Activated CD8-positive, alpha-beta memory T cell treated with anti-CD3 and anti-CD28 coated beads for 4 hours (primary cell): ENCODE results near the gene ADCY1.
"Not testable (repeated sequence)": the region's sequence is repeated elsewhere in the genome, so short reads cannot be mapped to it uniquely, and the experiment has no call there.

Source experiments
- DNase-seq, 2 donors: peaks; one replicate each; pipeline ENCODE4 v3.0.0-alpha.2; 2020; ENCODE audit warnings: low read depth in 2 of 2

Gene ADCY1

GRCh38 chr7:45573661-45574415 is at the start of gene ADCY1:
Gene ADCY1 (plus strand): TSS chr7:45574368. CDS start chr7:45574544, 176 bp downstream.
- no peak for DNase-seq

DNA sequence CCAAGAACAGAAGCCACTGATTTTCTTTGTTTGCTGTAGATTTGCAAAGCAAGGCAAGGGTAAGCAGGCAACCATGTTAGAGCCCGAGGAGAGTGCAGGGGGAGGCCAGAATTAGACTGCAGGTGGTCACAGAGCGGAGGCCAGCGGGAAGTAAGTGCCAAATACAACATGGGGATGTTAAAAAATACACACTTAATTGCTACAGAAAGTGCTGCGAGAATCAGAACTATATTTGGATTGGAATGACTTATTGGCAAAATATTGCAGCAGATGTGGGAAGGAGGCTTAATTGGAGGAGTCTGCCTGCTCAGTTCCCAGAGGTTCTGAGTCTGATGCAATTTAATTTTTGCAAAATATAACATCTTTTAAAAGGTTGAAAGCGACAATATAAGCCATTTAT is 49.7 kb upstream of the ADCY1 start:
- DNase-seq: no peak

DNA sequence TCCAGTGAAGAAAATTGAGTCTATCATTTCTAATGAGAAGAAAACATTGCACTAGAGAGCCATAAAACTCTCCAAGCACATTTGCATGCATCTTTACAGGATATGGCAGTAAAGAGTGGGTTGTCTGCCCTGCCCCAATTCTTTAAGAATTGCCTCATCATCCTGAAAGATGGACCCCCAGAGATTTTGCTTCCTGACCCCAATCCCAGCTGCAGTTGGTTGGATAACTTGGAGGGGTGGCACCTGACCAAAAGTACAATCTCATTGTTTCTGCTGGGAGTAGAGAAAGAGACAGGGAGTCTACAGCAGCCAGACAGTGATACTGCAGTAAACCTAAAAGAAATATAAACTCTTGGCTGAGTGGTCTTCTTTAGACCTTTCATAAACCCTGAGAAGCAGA is 49.1 kb upstream of the ADCY1 start:
- no peak for DNase-seq

- no peak for DNase-seq
Measured at GRCh38 chr7:45543473-45543872, 30.7 kb upstream of the ADCY1 start.

DNA sequence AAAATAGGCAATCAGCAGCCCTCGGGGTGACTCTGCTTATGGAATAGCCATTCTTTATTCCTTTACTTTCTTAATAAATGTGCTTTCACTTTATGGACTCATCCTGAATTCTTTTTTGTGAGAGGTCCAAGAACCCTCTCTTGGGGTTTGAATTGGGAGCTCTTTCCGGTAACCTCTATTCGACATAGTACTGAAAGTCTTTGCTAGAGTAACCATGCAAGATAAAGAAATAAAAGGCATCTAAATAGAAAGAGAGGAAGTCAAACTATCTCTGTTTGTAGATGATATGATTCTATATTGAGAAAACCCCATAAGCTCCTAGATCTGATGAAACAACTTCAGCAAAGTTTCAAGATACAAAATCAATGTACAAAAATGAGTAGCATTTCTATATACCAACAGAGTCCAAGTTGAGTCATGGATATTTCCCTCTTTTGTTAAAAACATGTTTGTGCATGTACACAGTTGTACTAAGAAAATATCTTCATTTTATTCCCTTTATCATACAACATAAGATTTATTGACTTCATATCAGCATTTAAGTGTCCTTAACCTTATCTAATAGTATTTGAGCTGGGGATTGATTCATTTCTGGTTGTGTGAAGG is 29.0 kb upstream of the ADCY1 start:
- DNase-seq: not testable (repeated sequence)

DNA sequence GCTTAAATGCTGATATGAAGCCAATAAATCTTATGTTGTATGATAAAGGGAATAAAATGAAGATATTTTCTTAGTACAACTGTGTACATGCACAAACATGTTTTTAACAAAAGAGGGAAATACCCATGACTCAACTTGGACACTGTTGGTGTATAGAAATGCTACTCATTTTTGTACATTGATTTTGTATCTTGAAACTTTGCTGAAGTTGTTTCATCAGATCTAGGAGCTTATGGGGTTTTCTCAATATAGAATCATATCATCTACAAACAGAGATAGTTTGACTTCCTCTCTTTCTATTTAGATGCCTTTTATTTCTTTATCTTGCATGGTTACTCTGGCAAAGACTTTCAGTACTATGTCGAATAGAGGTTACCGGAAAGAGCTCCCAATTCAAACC is 25.3 kb upstream of the ADCY1 start:
- not testable (repeated sequence) for DNase-seq

DNA sequence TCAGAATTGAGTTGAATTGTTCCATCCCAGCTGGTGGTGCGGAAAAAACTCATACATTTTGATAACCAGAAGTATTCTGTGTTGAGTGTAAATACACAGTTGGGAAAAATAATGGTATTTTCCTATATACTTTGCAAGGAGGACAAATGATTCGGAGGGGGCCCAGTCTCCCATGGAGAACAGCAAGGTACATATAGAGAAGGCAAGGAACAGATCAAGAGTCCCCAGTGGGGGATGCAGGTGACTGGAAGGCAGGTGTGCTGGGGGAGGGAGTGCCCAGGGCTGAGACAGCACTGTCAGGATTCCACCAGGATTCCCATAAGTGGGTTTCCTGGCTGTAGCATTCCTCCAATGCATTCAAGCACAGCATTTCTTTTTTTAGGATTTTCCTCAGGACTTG is 10.8 kb upstream of the ADCY1 start:
- DNase-seq: no peak

DNA sequence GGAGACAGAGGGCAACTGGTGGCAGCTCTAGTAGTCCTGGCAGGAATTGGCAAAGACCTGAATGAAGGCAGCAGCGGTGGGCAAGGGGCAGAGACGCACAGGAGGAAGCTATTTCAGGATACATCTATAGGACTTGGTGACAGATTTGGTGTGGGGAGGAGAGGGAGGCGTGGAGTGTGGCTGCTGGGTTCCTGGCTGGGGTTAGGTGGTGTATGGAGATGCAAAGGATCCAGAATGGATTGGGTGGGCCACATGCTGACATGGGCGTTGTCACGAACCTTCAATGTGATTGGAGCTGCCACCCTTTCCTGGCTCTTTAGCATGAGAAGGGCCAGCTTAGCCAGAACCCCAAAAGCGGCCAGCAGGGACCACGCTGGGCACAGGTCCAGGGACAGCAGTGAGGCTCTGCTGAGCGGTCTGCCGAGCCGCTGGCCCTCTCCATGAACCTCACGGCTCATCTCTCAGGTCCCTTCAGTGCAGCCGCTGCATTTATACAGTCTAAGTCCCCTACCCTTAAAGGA is 10.2 kb upstream of the ADCY1 start:
- no peak for DNase-seq

GRCh38 chr7:45564485-45564884 is 9.7 kb upstream of the ADCY1 start:
- no peak for DNase-seq

GRCh38 chr7:45564886-45565455 is 9.2 kb upstream of the ADCY1 start:
- DNase-seq: no peak

GRCh38 chr7:45566386-45566785 is 7.8 kb upstream of the ADCY1 start:
- no peak for DNase-seq

DNA sequence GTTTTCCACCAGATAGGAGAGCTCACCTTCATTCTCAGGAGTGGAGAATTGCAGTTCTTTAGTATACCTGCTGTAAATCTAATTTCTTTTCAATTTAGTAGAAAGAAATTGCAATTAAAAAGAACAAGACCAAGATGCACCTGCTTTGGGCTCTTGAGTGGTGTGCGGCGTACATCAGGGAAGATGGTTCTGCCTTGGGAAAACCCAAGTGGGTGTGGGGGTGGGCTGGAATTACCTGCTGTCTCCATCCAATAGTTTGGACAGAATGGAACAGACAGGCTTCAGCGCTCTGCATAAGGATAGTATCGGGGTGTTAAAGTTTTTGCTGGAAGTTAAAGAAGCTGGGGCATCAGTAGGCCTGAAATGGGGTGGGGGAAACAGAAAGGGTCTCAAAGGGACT is 7.2 kb upstream of the ADCY1 start:
- no peak for DNase-seq

GRCh38 chr7:45567713-45568112 is 6.5 kb upstream of the ADCY1 start:
- DNase-seq: no peak

DNA sequence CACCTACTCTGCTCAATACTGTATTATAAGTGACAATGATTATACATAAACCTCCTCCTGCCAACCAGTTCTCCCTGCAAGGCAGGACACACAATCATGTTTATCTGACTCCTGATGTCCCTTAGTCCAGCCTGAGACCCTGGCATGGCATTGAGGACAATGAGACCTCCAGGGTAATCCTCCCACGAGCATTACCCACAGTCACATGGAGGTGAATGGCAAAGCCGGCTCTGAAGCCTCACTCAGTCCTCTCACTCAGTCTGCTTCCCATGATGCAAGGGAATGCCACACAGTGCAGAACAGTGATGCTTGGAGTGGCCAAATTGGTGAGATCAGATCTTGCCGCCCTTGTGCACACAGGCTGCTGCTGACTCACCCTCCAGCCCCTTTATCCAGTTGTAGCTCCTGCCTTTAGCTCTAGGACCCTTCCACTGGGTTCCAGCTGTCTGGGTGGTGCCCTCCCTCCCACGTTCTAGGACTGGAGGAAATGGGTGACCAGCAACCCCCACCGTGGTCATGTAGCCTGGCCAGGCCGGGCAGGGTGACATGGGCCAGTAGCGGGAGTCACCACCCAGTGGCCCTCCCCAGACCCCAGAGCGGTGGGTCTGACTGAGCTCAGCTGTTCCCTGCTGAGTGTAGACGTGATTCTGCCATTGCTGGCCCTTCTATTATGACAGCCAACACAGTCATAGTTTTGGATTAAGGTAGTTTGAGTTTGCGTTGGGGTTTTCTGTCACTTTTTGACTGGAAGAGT is 5.5 kb upstream of the ADCY1 start:
- no peak for DNase-seq

- DNase-seq: no peak
Measured at GRCh38 chr7:45569290-45569685, 4.9 kb upstream of the ADCY1 start.

DNA sequence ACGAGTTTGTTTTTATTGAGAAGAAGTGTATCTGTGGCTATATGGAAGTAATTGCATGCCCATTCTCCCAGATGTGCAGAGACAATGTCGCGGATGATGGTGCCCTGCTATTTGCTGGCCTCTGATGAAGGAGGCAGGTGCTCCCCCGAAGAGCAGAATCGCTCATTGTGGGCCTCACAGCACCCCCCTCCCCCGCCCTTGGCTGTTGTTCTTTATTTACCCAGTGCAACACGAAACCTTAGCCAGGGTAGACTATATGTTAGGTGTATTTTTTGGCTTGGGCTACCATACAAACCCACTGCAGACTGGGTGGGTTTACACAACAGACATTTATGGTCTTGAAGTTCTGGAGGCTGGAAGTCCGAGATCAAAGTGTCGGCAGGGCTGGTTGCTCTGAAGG is 3.4 kb upstream of the ADCY1 start:
- no peak for DNase-seq

DNA sequence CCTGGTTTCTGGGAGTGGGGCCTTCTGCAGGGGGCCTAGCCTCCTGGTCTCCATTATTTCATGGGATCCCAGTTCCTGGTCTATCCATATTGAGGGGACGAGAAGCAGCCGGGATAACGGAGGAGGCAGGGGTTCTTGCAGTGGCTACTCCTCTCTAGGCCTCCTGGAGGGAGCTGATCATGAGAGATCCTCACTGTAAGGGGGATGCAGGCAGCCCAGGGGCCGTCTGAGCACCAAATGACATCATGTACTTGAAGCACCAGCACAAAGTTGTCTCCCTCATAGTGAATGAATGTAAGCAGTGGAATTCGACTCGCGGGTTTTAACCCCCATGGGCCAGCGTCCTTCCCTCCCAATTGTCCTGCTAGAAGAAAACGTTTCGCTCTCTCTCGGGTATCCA is 964 bp upstream of the ADCY1 start:
- DNase-seq: no peak

DNA sequence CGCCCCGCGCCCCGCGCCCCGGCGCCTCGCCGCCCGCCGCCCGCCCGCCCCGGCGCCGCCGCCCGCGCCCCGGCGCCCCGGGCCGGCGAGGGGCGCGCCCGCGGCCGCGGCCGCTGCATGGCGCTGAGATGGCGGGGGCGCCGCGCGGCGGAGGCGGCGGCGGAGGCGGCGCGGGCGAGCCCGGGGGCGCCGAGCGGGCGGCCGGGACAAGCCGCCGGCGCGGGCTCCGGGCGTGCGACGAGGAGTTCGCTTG is 174 bp downstream of the ADCY1 start:
- DNase-seq: no peak

GRCh38 chr7:45574669-45575500 is 717 bp downstream of the ADCY1 start:
- DNase-seq: no peak

DNA sequence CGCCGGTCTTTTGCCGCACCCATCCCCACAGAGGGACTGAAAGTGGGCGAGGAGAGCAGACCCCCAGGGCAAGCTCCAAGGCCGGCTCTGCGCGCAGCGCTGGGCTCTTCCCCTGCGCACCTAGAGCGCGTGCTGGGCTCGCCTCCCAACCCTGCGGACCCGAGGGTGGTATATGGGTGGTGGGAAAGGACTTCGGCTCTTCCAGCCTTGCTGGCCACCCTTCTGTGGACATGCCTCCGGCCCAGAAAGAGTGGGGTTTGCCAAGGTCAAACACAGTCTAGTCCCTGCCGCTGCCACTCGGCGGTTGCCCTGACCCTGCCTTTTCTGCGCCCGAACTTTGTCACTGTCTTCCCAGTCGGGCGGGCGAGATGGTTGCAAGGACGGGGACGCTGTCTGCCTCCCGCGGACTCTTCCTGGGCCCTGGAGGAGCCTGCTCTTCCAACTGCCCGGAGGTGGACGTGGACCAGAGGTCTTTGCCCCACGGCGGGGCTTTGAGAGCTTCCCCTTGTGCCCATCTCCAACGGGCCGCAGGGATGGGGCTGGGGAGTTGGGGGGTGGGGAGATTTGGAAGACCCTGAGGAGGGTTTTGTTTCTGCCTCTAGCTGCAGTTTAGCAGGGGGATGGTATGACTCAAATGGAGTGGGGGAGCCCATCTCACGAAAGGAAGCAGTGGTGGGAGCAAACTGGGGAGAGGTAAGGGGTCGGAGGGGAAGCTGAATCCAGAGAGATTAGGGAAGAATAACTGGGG is 1.5 kb downstream of the ADCY1 start:
- DNase-seq: no peak
